Smooth muscle cell (in vitro differentiated cells): ENCODE results near the gene UVRAG. TPM values are rescaled to one million over a fixed set of nuclear protein-coding genes. Genes with fewer than 3 reads are reported as not detected.

Experiments
- DNase-seq: peaks from one replicate; lab custom pipeline; 2025; ENCODE audit not compliant: unreplicated experiment; lab: John Stamatoyannopoulos, UW
- H2AFZ ChIP-seq: fragments of 200-600 bp; sonication (generic); 2 replicates; pipeline ENCODE4 v1.6.0; 2016; ENCODE audit warnings: antibody characterized with exemption, low read depth, mild to moderate bottlenecking
- H3F3A ChIP-seq: fragments of 200-600 bp; sonication (generic); 2 replicates; pipeline ENCODE4 v1.6.0; 2017; ENCODE audit warnings: antibody characterized with exemption, low read depth
- H3K27ac ChIP-seq: fragments of 200-600 bp; sonication (generic); 2 replicates; pipeline ENCODE4 v1.5.1; 2016; ENCODE audit warnings: low read depth, mild to moderate bottlenecking
- H3K27me3 ChIP-seq: fragments of 200-600 bp; sonication (generic); 2 replicates; pipeline ENCODE4 v1.6.1; 2016; ENCODE audit warnings: low read depth, mild to moderate bottlenecking
- H3K36me3 ChIP-seq: fragments of 200-600 bp; sonication (generic); 2 replicates; pipeline ENCODE4 v1.5.1; 2016; ENCODE audit warnings: low read depth
- H3K4me1 ChIP-seq: fragments of 200-600 bp; sonication (generic); 2 replicates; pipeline ENCODE4 v1.5.1; 2016; ENCODE audit warnings: low read depth
- H3K4me2 ChIP-seq: fragments of 200-600 bp; sonication (generic); 2 replicates; pipeline ENCODE4 v1.6.0; 2016; ENCODE audit warnings: mild to moderate bottlenecking
- H3K4me3 ChIP-seq: fragments of 200-600 bp; sonication (generic); 2 replicates; pipeline ENCODE4 v1.5.1; 2016; ENCODE audit warnings: mild to moderate bottlenecking
- H3K79me2 ChIP-seq: fragments of 200-600 bp; sonication (generic); 2 replicates; pipeline ENCODE4 v1.6.0; 2016; ENCODE audit warnings: low read depth, mild to moderate bottlenecking
- H3K9ac ChIP-seq: fragments of 200-600 bp; sonication (generic); 2 replicates; pipeline ENCODE4 v1.6.0; 2016; ENCODE audit warnings: low read depth
- H3K9me3 ChIP-seq: fragments of 200-600 bp; sonication (generic); replicated peaks from 2 replicates; pipeline ENCODE4 v1.5.1; 2016; ENCODE audit warnings: low read depth
- H4K20me1 ChIP-seq: fragments of 200-600 bp; sonication (generic); 2 replicates; pipeline ENCODE4 v1.6.0; 2016; ENCODE audit warnings: low read depth
- CTCF ChIP-seq: fragments of 200-600 bp; sonication (generic); IDR thresholded peaks from 2 replicates; pipeline ENCODE4 v1.5.1; 2017; ENCODE audit warnings: borderline replicate concordance, mild to moderate bottlenecking, antibody characterized with exemption; ENCODE audit not compliant: insufficient read depth, poor library complexity, severe bottlenecking
- WGBS: methylation state at CpG from one replicate; pipeline ENCODE4 v1.1.7; 2016; ENCODE audit warnings: low lambda C conversion rate; 5-methylcytosine and 5-hydroxymethylcytosine counted together
- polyA plus RNA-seq: library from polyadenylated mRNA; unstranded; fragments of >200 nt; fragmentation: Nextera tagmentation; extraction: Ambion mirVana; gene quantifications from 2 replicates; pipeline ENCODE4 v1.2.1, GENCODE V29; 2016
- total RNA-seq: library from RNA; depleted of rRNA; stranded (reverse); fragments of >200 nt; gene quantifications from 2 replicates; pipeline ENCODE4 v1.2.3, GENCODE V29; 2014

The UVRAG gene
- total and polyA plus RNA-seq, 2 experiments from 2014 or later, result 12.9 to 20.2 TPM

GRCh38 chr11:76119032-76119431 lies 304.0 kb downstream of the UVRAG start:
- Histone ChIP-seq H3K27me3 (no peaks in the 10 kb centered on the region), H3K4me1 (peaks cover 20% of the 10 kb centered on the region)
- WGBS, result 93% methylated on average over 2 of the region's 2 CpGs

GRCh38 chr11:76119779-76120178 lies 304.8 kb downstream of the UVRAG start:
- peaks cover 20% of the 10 kb centered on the region for H3K4me1 ChIP-seq
- WGBS, result 82% methylated on average over 4 of the region's 4 CpGs

More at GRCh38 chr11:76119032-76119431, 304.0 kb downstream of the UVRAG start:
- Histone ChIP-seq H4K20me1 (peaks cover 25% of the 10 kb centered on the region), H3K9ac (no peak overlapping the region), H2AFZ (no peak overlapping the region), H3K27ac (no peak overlapping the region), H3K36me3 (no peaks in the 10 kb centered on the region), H3K4me2 (no peak overlapping the region), H3K4me3 (no peak overlapping the region), H3K79me2 (no peaks in the 10 kb centered on the region), H3F3A (no peaks in the 10 kb centered on the region), H3K9me3 (no peaks in the 10 kb centered on the region)
- DNase-seq, result no peak
- TF ChIP-seq CTCF, result no peak

GRCh38 chr11:76120513-76121101 lies 305.6 kb downstream of the UVRAG start:
- peaks cover 25% of the 10 kb centered on the region for H4K20me1 ChIP-seq
- no peak overlapping the region for H3K4me2 ChIP-seq
- no peaks in the 10 kb centered on the region for H3K79me2 ChIP-seq
- no peaks in the 10 kb centered on the region for H3K9me3 ChIP-seq
- no peak overlapping the region for H3K9ac ChIP-seq
- H3K27me3 ChIP-seq, result no peaks in the 10 kb centered on the region
- no peak for TF ChIP-seq CTCF
- peaks cover 20% of the 10 kb centered on the region for H3K4me1 ChIP-seq
- DNase-seq, result no peak
- H3K36me3 ChIP-seq, result no peaks in the 10 kb centered on the region
- 65% methylated on average over 5 of the region's 5 CpGs for WGBS
- no peak overlapping the region for H3K27ac ChIP-seq
- H3F3A ChIP-seq, result no peaks in the 10 kb centered on the region
- no peak overlapping the region for H2AFZ ChIP-seq
- H3K4me3 ChIP-seq, result no peak overlapping the region

More at GRCh38 chr11:76119779-76120178, 304.8 kb downstream of the UVRAG start:
- Histone ChIP-seq H3K27me3 (no peaks in the 10 kb centered on the region), H3K4me2 (no peak overlapping the region), H3K9me3 (no peaks in the 10 kb centered on the region), H3K4me3 (no peak overlapping the region), H3K36me3 (no peaks in the 10 kb centered on the region), H3K27ac (no peak overlapping the region), H2AFZ (no peak overlapping the region), H3F3A (no peaks in the 10 kb centered on the region), H3K79me2 (no peaks in the 10 kb centered on the region), H3K9ac (no peak overlapping the region), H4K20me1 (peaks cover 25% of the 10 kb centered on the region)
- TF ChIP-seq CTCF, result no peak
- no peak for DNase-seq

GRCh38 chr11:76123248-76123647 lies 308.2 kb downstream of the UVRAG start:
- H3K4me3 ChIP-seq, result no peak overlapping the region
- H3K9ac ChIP-seq, result no peak overlapping the region
- H3K27ac ChIP-seq, result no peak overlapping the region
- no peaks in the 10 kb centered on the region for H3K27me3 ChIP-seq
- H3F3A ChIP-seq, result no peaks in the 10 kb centered on the region
- peaks cover 25% of the 10 kb centered on the region for H4K20me1 ChIP-seq
- H3K4me2 ChIP-seq, result no peak overlapping the region
- no peaks in the 10 kb centered on the region for H3K9me3 ChIP-seq
- no peaks in the 10 kb centered on the region for H3K36me3 ChIP-seq
- H3K4me1 ChIP-seq, result peaks cover 20% of the 10 kb centered on the region
- WGBS, result 80% methylated on average over 4 of the region's 4 CpGs
- no peak for DNase-seq
- H3K79me2 ChIP-seq, result no peaks in the 10 kb centered on the region
- TF ChIP-seq CTCF, result no peak
- no peak overlapping the region for H2AFZ ChIP-seq
